HCEC 1CT (cell line): Measurements from ENCODE around the gene DIP2B.

Experiments used
- DNase-seq: peaks from one replicate; pipeline ENCODE4 v3.0.0-alpha.2; 2017

DIP2B gene

GRCh38 chr12:50579757-50580267 lies 75.0 kb downstream of the DIP2B start:
- DNase-seq: peak; percentile 70

DNA sequence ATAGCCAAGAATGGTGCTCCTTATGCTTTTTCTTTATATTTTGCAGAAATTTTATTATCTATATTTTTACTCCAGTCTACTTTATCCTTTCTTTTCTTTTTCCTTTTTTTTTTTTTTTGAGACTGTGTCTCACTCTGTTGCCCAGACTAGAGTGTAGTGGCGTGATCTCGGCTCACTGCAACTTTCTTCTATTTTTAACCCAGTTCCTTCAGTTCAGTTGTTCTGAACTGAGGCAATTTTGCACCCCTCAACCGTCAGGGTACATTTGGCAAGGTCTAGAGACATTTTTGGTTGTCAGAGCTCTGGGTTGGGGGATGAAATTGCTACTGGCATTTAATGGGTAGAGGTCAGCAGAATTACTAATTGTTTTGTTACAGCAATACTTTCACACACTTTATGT lies 75.7 kb downstream of the DIP2B start:
- no peak for DNase-seq

GRCh38 chr12:50581226-50582184 lies 76.7 kb downstream of the DIP2B start:
- peak; percentile 52 for DNase-seq

DNA sequence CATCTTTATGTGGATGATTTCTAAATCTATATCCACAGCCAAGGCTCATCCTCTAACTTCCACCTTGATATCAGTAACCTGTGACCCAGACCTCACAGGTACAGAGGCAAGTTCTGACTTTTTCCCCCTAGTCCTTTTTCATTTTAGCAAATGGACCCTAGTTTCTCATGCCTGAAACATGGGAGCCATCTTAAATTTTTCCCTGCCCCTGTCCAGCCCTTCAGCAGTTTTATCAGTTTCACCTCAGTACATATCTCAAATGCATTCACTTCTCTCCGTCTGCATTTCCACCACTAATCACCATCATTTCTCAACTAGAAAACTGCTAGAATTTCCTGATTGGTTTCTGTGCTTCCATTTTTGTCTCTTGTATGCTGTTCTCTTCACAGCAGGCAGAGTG lies 79.3 kb downstream of the DIP2B start:
- DNase-seq: no peak

- peak; percentile 87 for DNase-seq
These were observed 85.1 kb downstream of the DIP2B start for GRCh38 chr12:50589650-50590435.

- no peak for DNase-seq
These were observed 86.1 kb downstream of the DIP2B start for GRCh38 chr12:50590869-50591268.

DNA sequence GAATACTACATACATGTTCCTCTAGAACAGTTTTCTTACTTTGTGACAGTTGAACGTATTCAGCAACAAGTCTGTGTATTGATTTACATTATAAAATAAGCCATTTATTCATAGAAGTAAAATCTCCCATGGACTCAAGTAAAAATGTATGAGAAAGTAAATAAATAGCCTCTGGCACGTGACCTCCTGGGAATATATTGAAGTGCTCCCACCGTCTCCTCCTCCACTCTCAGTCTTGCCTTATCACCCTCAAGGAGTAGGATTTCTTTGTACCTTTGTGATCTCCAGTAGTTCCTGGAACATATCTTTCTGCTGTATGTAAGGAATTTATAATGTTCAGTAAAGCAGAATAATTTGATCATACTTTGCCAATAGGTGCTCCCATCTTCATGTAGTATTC lies 90.9 kb downstream of the DIP2B start:
- no peak for DNase-seq

DNA sequence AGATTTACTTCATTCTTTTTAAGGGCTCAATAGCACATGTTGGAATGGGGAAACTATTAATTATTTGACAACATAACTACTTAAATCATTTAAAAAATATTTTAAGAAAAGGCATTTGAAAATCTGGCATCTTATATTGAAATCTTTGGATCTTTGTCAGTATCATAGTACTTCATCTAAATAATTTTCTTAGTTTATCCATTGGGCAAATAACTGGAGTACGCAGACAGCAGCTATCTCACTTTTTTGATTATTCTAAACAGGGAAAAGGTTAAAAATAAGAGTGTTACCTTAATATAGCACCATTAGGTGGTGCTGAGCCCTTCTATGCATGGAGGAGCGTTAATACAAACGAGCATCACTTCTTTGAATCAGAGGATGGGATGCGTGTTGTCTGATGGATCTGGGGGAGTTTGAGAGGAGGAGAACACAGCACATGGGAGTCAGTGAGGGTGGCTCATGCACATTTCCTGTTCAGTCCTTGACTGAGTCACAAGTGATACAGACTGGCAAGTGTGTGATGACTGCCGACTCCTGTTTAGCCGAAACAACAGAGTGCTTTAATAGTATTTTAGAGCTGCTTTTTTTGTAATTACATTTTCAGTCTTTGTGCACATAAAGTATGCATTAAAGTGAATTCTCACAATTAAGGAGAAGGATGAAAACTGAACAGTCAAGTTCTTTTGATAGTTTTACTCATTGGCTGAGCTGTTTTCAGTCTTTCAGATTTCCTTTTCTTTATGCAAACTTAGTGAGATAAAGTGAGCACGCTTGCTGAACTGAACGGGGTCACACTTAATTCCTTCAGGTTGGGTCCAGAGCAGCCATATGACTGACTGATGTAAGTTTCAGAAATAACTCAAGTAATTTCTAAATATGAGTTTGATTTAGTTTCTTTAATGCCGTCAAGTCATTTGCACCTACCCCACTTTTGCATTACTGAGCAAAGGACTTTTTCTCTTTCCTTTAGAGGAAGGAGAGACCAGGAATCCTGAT lies 92.7 kb downstream of the DIP2B start:
- peak; percentile 87 for DNase-seq

DNA sequence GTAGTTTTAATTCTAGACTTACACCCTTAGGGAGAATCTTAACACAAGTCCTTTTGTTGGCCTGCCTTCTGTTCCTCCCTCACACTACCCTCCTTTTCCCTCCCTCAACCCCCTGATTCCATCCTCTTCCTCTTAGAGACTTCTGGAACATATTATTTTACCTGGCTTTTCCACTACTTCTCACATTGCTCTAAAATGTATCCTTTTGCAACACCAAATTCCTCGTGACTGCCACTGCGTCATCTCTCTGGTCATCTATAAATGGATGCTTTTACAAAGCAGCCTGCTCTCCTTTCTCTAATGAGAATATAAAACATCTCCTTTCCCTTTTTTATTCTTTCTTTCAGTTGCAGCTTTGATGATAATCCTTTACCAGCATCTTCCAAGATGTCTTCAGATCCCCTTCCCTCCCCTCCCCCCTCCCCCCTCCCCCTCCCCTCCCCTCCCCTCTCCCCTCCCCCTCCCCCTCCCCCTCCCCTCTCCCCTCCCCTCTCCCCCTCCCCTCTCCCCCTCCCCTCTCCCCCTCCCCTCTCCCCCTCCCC lies 93.6 kb downstream of the DIP2B start:
- DNase-seq: peak; percentile 40

DNA sequence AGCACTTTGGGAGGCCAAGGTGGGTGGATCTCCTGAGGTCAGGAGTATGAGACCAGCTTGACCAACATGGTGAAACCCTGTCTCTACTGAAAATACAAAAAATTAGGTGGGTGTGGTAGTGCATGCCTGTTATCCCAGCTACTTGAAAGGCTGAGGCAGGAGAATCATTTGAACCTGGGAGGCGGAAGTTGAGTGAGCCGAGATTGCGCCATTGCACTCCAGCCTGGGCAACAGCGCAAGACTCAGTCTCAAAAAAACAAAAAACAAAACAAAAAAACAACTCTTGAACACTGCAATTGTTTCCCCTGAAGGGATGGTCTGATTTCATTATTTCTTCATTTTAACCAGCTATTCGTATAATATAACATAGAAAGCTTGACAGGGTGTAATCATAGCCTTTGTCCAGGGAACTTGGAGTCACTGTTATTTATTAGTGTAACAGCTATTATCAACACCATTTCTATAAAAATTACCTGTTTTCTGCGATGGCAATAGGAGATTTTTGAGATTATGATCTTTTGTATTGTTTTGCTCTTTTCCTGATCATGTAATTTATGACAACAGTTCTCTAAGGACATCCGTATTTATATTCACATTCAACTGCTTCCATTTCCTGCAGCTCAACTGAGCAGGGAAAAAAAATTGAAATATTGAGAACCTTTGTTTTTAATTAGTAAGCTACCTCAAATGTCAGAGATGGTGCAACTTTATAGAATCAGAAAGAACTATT lies 94.7 kb downstream of the DIP2B start:
- DNase-seq: no peak

DNA sequence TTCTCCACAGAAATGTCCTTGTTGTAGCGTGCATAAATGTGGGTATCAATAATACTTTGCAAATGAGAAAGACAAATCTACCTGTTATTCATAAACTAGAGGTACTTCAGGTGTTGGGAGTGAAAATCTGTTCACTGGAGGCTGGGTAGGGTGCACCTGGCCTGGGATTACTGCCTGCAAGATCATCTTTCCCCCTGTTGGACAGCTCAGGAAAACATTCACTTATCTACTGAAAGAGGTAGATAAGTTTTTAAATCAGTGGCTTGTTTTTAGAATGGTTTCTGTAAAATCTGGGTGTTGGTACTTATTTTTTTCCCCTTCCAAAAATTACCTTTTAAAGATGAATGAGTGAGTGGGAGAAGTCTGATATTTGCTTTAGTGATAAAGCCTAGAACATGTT lies 95.6 kb downstream of the DIP2B start:
- no peak for DNase-seq

DNA sequence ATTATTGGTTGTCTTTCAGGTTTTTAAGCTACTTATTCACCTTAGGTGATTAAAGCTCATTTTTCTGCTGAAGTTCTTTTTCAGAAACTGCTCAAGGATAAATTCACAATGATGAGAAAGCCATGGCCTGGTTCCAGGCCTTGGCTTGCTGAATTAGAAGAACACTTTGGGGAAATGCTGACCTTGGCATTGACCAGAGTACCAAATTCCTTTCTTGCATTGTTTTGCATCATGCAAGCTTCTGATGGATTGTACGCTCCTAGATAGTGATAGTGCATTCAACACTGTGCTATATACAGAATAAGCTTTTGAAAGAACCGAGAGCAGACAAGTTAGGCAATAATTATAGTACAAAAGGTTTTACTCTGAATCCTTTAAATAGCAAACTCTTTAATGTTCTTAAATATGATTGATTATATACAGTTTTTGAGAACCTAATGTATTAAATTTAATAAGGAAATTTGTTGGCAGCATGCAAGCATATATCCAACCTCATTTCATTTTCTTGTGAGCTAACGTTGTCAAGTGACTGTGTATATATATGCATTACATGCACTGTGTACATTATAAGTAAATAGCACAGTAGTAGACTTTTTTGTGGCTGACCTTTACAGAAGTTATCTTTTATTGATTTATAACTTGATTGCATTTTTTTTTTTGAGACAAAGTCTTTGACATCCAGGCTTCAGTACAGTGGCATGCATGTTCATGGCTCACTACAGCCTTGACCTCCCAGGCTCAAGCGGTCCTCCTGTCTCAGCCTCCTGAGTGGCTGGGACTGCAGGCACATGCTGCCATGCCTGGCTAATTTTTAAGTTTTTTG lies 99.2 kb downstream of the DIP2B start:
- no peak for DNase-seq

DNA sequence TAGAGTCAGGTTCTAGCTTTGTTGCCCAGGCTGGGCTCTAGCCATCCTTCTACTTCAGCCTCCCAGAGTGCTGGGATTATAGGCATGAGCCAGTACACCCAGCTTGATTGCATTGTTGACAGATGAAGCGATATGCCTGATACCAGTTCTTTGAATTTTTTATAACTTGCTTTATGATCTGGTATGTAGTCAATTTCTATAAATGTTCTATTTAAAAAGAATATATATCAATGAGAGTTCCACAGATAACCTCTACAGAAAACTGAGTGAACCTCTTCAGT lies 99.8 kb downstream of the DIP2B start:
- DNase-seq: no peak

DNA sequence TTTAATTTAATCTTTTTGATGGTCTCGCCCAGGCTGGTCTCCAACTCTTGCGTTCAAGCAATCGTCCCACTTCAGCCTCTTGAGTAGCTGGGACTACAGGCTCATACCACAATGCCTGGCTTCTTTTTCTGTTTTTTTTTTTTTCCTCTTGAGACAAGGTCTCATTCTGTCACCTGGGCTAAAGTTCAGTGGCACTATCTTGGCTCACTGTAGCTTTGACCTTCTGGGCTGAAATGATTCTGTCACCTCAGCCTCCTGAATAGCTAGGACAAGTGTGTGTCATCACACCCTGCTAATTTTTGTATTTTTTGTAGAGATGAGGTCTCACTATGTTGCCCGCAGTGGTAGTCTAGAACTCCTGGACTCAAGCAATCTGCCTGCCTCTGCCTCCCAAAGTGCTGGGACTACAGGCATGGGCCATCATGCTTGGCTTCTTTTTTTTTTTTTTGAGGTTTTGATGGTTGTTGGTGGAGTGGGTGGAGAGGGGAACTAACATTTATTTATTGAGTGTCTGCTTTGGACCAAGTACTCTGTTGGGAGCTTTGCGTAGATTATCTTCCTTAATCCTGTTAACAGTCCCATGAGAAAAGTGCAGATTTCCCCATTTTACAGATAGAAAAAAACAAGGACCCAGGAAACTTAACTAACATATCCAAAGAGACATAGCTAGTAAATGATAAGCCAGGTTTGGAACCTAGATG lies 102.0 kb downstream of the DIP2B start:
- no peak for DNase-seq

- DNase-seq: no peak
These were observed 104.6 kb downstream of the DIP2B start for GRCh38 chr12:50609292-50609874.

- no peak for DNase-seq
These were observed 105.4 kb downstream of the DIP2B start for GRCh38 chr12:50610171-50610570.

DNA sequence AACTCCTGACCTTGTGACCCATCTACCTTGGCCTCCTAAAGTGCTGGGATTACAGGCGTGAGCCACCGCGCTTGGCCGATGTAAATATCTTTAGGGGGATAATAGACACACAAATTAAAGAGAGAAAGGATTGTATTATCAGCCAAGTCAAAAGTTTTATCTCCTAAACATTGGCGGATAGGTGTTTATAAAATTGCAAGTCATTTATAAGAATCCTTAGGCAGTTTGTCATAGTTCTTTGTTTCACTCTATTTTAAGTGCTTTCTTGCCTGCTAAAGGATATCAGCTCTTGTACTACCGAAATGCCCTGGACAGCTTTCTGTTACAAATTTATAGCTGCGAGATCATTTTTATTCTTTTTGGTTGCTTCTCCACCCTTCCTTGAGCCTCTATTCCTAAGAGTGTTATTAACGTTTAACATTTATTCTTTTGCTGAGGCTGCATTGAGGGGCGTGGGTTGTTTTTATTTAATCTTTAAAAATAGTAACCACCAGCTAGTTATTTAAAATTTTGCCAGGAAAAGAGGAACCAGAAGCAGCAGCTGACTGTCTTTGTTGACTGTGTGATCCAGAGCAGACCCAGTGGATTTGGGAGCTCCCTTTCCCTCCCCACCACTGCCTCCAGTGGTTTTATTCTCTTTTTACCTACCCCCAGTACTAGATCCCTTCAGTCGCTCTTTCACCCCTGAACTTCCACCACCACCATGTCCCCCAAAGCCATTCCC lies 106.4 kb downstream of the DIP2B start:
- no peak for DNase-seq

GRCh38 chr12:50612882-50613281 lies 108.1 kb downstream of the DIP2B start:
- DNase-seq: no peak

- DNase-seq: no peak
These were observed 108.7 kb downstream of the DIP2B start for GRCh38 chr12:50613463-50613862.
